Uterus (tissue), 4 donors: ENCODE data around the gene NEUROG3. TPM values are rescaled to one million over a fixed set of nuclear protein-coding genes. Genes with fewer than 3 reads are reported as not detected.

Experiments
- DNase-seq, 2 donors: peaks; one replicate each; pipeline ENCODE4 v3.0.0-alpha.2; 2019 to 2020
- H3K27ac ChIP-seq, 2 donors: fragments of 200-600 bp; sonication (generic); 1 replicate in 1 of 2; 2 replicates in 1 of 2; pipeline ENCODE4 v1.5.1; 2016 to 2018
- H3K27me3 ChIP-seq, 2 donors: fragments of 200-600 bp; sonication (generic); one replicate each; pipeline ENCODE4 v1.5.1; 2018 to 2019; ENCODE audit warnings: control low read depth in 1 of 2
- H3K36me3 ChIP-seq, 2 donors: fragments of 200-600 bp; sonication (generic); one replicate each; pipeline ENCODE4 v1.5.1; 2019; ENCODE audit warnings: control low read depth in 1 of 2
- H3K4me1 ChIP-seq, 2 donors: fragments of 200-600 bp; sonication (generic); one replicate each; pipeline ENCODE4 v1.5.1; 2018 to 2019; ENCODE audit warnings: control low read depth in 1 of 2
- H3K4me3 ChIP-seq, 2 donors: fragments of 200-600 bp; sonication (generic); 1 replicate in 1 of 2; 2 replicates in 1 of 2; pipeline ENCODE4 v1.5.1; 2018 to 2019; ENCODE audit warnings: mild to moderate bottlenecking in 1 of 2
- H3K9me3 ChIP-seq, 2 donors: fragments of 200-600 bp; sonication (generic); one replicate each; pipeline ENCODE4 v1.5.1; 2019; ENCODE audit warnings: control low read depth in 1 of 2
- POLR2A ChIP-seq, 2 donors: fragments of 450-650 bp; IDR thresholded peaks; one replicate each; pipeline ENCODE4 v1.6.1; 2016; ENCODE audit warnings: antibody characterized with exemption in 2 of 2, mild to moderate bottlenecking in 1 of 2, moderate library complexity in 1 of 2
- intact Hi-C: fragments of 100-400 bp; cut with DNase I; formaldehyde crosslinking; loops from one replicate; pipeline ENCODE4 v1.15.1; 2023; ENCODE audit warnings: low total_unique reads
- total RNA-seq, 4 donors: library from RNA; depleted of rRNA in 3 of 4; stranded (reverse); fragments of >200 nt in 3 of 4; gene quantifications; one replicate each; pipeline versions ENCODE4 v1.1.0 to v1.2.4, GENCODE V29; 2014 to 2023
- TF ChIP-seq, protein P1 (sequence below), 4 experiments: fragments of 200-600 bp in 2 of 4; fragments of 450-650 bp in 2 of 4; sonication (generic) in 2 of 4; IDR thresholded peaks; one replicate each; pipeline ENCODE4 v1.5.1; 2016 to 2019; ENCODE audit warnings: antibody characterized with exemption in 4 of 4, mild to moderate bottlenecking in 2 of 4, moderate library complexity in 1 of 4
- donor health status: DM: yes; HTN: yes; CAD: no.

Gene NEUROG3
- total RNA-seq, 4 donors from 2014 or later: not detected

DNA sequence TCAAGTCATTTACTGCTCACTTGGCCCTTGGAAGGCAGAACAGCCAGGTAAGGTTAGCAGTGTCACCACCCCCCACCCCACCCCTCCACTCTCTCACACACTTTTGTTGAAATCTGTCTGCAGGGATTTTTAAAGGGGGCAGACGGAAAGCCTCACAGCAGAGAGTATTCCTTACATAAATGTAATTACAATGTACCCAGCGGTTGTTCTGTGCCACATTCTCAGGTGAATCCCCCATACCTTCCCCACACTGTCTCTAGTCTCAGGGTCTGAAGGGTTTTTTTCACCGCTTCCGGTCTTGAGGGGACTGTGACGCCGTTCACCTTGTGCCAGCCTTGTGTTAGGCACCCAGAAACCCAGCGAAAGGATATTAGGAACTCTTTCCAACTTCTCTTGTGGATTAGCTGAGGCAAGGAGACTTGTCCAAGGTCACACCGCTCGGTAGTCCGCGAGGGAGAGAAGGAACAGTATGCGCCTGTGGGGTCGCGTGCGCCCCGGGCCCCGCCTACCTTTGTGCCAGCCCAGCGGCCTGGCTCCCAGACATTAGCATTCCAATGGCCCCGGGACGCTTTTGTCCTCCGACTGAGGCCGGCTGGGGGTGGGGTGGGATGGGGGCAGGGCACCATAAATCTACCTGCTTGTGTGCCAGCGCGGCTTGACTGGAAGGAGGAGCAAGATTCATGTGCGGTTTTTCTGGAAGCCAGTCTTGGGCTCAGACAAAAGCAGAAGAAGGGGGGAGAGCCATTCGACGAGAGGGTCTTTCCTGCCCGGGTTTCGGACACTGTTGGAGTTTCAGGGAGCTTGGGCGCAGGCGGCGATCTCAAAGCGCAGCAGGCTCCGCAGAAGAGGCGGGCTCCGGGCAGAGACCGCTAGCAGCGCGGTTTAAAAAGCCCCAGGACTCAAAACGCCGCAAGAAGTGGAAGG lies 4.5 kb downstream of the NEUROG3 start:
- intact Hi-C loops: no loop called here
- H3K27ac ChIP-seq: no peak overlapping the region
- TF ChIP-seq, protein P1, sequence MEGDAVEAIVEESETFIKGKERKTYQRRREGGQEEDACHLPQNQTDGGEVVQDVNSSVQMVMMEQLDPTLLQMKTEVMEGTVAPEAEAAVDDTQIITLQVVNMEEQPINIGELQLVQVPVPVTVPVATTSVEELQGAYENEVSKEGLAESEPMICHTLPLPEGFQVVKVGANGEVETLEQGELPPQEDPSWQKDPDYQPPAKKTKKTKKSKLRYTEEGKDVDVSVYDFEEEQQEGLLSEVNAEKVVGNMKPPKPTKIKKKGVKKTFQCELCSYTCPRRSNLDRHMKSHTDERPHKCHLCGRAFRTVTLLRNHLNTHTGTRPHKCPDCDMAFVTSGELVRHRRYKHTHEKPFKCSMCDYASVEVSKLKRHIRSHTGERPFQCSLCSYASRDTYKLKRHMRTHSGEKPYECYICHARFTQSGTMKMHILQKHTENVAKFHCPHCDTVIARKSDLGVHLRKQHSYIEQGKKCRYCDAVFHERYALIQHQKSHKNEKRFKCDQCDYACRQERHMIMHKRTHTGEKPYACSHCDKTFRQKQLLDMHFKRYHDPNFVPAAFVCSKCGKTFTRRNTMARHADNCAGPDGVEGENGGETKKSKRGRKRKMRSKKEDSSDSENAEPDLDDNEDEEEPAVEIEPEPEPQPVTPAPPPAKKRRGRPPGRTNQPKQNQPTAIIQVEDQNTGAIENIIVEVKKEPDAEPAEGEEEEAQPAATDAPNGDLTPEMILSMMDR (IDR thresholded peaks at IDR 0.05): no peak
- no peak for TF ChIP-seq POLR2A (IDR thresholded peaks at IDR 0.05)
- H3K4me1 ChIP-seq: peaks cover 0 to 17% of the 10 kb centered on the region in 2 donors
- H3K4me3 ChIP-seq: no peak overlapping the region
- no peak for DNase-seq
- no peaks in the 10 kb centered on the region for H3K9me3 ChIP-seq
- no peaks in the 10 kb centered on the region for H3K36me3 ChIP-seq
- H3K27me3 ChIP-seq: peaks cover 0 to 47% of the 10 kb centered on the region in 2 donors

DNA sequence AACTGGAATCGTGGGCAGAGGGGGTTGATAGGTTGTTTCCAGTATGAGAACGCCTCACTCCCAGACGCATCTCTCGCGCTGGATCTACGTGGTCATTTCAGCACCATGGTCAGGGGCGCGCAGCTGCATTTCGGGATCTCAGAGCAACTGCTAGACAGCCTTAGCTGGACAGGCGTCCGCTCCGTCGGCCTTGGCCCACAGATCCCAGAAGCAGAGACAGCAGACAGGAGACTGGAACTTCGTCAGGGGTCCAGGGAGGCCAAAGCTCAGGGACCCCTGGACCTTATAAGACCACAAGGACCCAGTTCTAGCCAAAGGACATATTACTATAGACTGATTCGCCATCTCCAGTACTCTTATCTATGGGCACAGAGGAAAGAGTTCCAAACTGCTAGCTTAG lies 5.3 kb downstream of the NEUROG3 start:
- no peak for TF ChIP-seq POLR2A (IDR thresholded peaks at IDR 0.05)
- TF ChIP-seq, protein P1 (IDR thresholded peaks at IDR 0.05): no peak
- peaks cover 0 to 42% of the 10 kb centered on the region in 2 donors for H3K27me3 ChIP-seq

DNA sequence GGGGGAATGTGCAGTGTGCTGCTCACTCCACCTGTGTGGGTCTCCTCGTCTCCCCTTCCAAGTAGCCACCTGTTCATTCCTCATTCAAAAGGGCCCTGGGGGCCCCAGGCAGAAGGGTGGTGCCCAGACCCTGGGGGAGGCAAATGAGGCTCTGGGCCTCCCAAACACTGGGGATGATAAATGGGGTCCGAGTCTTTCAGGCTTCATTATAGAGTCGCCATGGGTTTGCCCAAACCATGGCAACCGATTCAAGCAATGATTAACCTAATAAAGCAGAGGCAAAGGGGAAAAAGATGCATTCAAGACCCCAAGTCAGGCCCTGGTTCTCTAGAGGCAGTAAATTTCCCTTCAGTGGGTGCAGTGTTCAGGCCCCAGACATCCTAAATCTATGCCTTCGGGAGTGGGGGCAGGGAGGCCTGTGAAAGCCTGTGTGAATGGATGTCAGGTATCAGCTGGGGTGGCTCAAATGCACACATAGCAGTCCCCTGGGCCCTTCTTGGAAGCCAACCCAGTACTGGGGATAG lies 10.4 kb downstream of the NEUROG3 start:
- no peaks in the 10 kb centered on the region for H3K36me3 ChIP-seq
- TF ChIP-seq, protein P1 (IDR thresholded peaks at IDR 0.05): no peak
- no peak for TF ChIP-seq POLR2A (IDR thresholded peaks at IDR 0.05)
- no peaks in the 10 kb centered on the region for H3K4me1 ChIP-seq
- peaks cover 0 to 4% of the 10 kb centered on the region in 2 donors for H3K27me3 ChIP-seq
- no peak for DNase-seq
- no peak overlapping the region for H3K4me3 ChIP-seq
- H3K27ac ChIP-seq: no peak overlapping the region
- no peaks in the 10 kb centered on the region for H3K9me3 ChIP-seq
- intact Hi-C loops: no loop called here

More for the DNA sequence above, 5.3 kb downstream of the NEUROG3 start:
- no peak overlapping the region for H3K4me3 ChIP-seq
- intact Hi-C loops: no loop called here
- H3K9me3 ChIP-seq: no peaks in the 10 kb centered on the region
- H3K4me1 ChIP-seq: peaks cover 0 to 10% of the 10 kb centered on the region in 2 donors
- H3K36me3 ChIP-seq: no peaks in the 10 kb centered on the region
- DNase-seq: no peak
- no peak overlapping the region for H3K27ac ChIP-seq

DNA sequence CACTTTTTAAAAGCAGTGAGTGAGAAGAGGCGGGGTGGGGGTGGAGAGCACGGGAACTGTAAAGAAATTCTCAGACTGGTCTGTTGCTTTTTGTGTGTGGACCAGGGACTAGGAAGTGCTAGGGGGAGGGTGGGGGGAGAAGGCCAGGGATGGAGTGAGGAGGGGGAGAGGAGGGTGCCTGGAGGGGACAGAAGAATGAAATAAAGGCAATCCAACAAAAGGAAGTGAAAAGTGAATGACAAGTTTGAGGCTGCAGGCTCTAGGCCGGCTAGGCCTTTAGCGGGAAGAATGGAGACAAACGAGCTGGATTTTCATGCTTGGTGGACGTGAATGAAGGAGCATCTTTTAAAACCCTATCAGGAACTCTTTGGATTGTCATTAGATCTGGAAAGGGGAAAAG lies 13.7 kb downstream of the NEUROG3 start:
- H3K4me3 ChIP-seq: no peak overlapping the region
- no peaks in the 10 kb centered on the region for H3K4me1 ChIP-seq
- TF ChIP-seq, protein P1 (IDR thresholded peaks at IDR 0.05): no peak
- TF ChIP-seq POLR2A (IDR thresholded peaks at IDR 0.05): no peak
- H3K27ac ChIP-seq: no peak overlapping the region
- no peaks in the 10 kb centered on the region for H3K36me3 ChIP-seq
- intact Hi-C loops: no loop called here
- H3K27me3 ChIP-seq: no peaks in the 10 kb centered on the region
- no peak for DNase-seq
- H3K9me3 ChIP-seq: no peaks in the 10 kb centered on the region

DNA sequence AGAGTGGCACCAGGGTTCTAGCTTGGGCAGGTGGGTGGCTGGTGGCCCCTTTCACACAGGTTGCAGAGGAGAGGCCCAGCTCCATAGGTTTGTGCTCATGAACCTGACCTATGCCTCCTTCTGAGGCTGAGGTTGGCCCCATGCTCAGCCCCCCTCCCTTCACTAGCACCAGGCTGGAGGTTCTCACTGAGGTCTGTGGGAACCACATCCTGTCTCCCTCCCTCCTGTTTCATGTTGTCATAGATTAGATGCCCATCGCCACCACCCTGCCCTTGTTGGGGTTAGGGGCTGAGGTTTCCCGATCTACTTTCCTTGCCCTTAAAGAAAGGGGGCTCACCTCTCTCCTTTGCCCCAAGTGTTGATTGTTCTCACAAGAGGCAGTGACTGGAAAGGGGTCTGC lies 14.7 kb downstream of the NEUROG3 start:
- H3K4me3 ChIP-seq: no peak overlapping the region
- no peaks in the 10 kb centered on the region for H3K36me3 ChIP-seq
- no peak overlapping the region for H3K27ac ChIP-seq
- H3K4me1 ChIP-seq: no peaks in the 10 kb centered on the region
- no peaks in the 10 kb centered on the region for H3K27me3 ChIP-seq
- intact Hi-C loops: no loop called here
- DNase-seq: no peak
- no peak for TF ChIP-seq POLR2A (IDR thresholded peaks at IDR 0.05)
- TF ChIP-seq, protein P1 (IDR thresholded peaks at IDR 0.05): no peak
- H3K9me3 ChIP-seq: no peaks in the 10 kb centered on the region
